ENCODE results near the gene CBARP. TPM values are rescaled to one million over a fixed set of nuclear protein-coding genes. Genes with fewer than 3 reads are reported as not detected.
A peak's percentile ranks its signal among the peaks of the same experiment; 100 is the strongest.

CBARP gene
- total RNA-seq, 1 experiment from 2014 or later, result 23.4 TPM

DNA sequence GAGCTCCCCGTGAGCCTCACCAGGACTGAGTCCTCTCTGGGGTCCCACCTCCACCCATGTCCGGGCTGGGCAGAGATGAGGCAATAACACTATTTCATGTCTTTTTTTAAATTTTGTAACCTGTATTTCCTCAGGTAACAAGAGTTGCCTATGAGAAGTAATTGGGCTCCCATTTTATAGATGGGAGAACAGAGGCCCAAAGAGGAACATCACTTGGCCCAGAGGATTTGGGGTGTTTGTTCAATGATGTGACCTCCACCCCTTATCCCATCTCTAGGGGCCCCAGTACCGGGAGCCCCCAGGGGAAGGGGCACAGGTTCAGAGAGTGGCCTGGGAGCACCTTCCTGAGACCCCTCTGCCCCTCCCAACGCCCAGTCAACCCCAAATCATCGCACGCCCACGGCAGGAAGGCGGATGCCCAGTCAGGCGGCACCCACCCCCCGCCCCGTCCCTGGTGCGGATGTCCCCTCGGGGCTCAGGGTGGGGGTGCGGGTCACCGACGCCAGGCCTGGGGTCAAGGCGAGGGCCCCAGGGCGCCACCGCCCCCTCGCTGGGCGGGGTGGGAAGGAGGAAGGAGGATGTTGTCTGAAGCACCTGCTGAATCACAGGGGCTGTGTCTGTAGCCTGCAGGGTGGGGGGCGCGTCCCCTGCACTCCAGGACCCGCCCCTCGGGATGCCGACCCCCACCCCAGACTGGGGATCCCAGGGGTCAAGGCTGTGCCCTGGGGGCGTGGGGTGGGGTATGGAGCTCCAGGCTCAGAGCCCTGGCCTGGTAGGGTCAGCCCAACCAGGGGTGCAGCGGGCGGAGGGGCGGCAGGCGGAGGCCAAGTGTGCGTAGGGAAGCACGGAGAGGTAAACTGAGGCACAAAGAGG is 22.3 kb upstream of the CBARP start:
- peak overlapping the region; percentile 90 for H3K27ac Mint-ChIP-seq
- POLR2A ChIA-PET, result interaction anchor here (0.5 to 3.6 kb wide), 10 partner anchors 8 to 234 kb away, joined by 3 to 31 read pairs (median 4); partner anchors contain the start of genes CIRBP, CNN2, FAM174C and REEP6

More for the DNA sequence above, 22.3 kb upstream of the CBARP start:
- Mint-ChIP-seq H3K27me3 (ENCODE audit: low read depth) (no peaks in the 10 kb centered on the region), H3K36me3 (peaks cover 24% of the 10 kb centered on the region), H3K4me3 (peak overlapping the region; percentile 53), H3K4me1 (peaks cover 51% of the 10 kb centered on the region), H3K9me3 (no peaks in the 10 kb centered on the region)
- peak; percentile 2 for ATAC-seq
- TF ChIP-seq JAZF1 (CRISPR knock-in tag; IDR thresholded peaks at IDR 0.05) (no peak), RORB (CRISPR knock-in tag; IDR thresholded peaks at IDR 0.05) (peak; percentile 48; the same call in 1 of the 2 replicates), ZNF671 (CRISPR knock-in tag; IDR thresholded peaks at IDR 0.05) (peak; percentile 61), ATF1 (CRISPR knock-in tag; IDR thresholded peaks at IDR 0.05) (no peak), ETV6 (CRISPR knock-in tag; IDR thresholded peaks at IDR 0.05) (no peak), NFATC4 (CRISPR knock-in tag; IDR thresholded peaks at IDR 0.05) (peak; percentile 20; the same call in 1 of the 2 replicates), FOXK1 (CRISPR knock-in tag; IDR thresholded peaks at IDR 0.05) (0 out of 2 replicates have a peak, but pooled peaks have one; percentile 16), ZNF532 (CRISPR knock-in tag; IDR thresholded peaks at IDR 0.05; ENCODE audit: borderline replicate concordance) (peak; percentile 73; the same call in 1 of the 2 replicates), ZNF219 (CRISPR knock-in tag; IDR thresholded peaks at IDR 0.05; ENCODE audit: borderline replicate concordance) (no peak), GTF2I (CRISPR knock-in tag; conservative IDR thresholded peaks at IDR 0.05) (peak; percentile 71; the same call in 1 of the 2 replicates), ZNF121 (CRISPR knock-in tag; IDR thresholded peaks at IDR 0.05) (no peak), OVOL2 (CRISPR knock-in tag; IDR thresholded peaks at IDR 0.05; ENCODE audit: borderline replicate concordance) (no peak), ZNF416 (CRISPR knock-in tag; IDR thresholded peaks at IDR 0.05) (0 out of 2 replicates have a peak, but pooled peaks have one; percentile 60), ZNF423 (CRISPR knock-in tag; IDR thresholded peaks at IDR 0.05) (peak; percentile 40; the same call in 1 of the 2 replicates), PRRX2 (CRISPR knock-in tag; IDR thresholded peaks at IDR 0.05) (0 out of 2 replicates have a peak, but pooled peaks have one; percentile 47)
- TF ChIP-seq, protein P1, sequence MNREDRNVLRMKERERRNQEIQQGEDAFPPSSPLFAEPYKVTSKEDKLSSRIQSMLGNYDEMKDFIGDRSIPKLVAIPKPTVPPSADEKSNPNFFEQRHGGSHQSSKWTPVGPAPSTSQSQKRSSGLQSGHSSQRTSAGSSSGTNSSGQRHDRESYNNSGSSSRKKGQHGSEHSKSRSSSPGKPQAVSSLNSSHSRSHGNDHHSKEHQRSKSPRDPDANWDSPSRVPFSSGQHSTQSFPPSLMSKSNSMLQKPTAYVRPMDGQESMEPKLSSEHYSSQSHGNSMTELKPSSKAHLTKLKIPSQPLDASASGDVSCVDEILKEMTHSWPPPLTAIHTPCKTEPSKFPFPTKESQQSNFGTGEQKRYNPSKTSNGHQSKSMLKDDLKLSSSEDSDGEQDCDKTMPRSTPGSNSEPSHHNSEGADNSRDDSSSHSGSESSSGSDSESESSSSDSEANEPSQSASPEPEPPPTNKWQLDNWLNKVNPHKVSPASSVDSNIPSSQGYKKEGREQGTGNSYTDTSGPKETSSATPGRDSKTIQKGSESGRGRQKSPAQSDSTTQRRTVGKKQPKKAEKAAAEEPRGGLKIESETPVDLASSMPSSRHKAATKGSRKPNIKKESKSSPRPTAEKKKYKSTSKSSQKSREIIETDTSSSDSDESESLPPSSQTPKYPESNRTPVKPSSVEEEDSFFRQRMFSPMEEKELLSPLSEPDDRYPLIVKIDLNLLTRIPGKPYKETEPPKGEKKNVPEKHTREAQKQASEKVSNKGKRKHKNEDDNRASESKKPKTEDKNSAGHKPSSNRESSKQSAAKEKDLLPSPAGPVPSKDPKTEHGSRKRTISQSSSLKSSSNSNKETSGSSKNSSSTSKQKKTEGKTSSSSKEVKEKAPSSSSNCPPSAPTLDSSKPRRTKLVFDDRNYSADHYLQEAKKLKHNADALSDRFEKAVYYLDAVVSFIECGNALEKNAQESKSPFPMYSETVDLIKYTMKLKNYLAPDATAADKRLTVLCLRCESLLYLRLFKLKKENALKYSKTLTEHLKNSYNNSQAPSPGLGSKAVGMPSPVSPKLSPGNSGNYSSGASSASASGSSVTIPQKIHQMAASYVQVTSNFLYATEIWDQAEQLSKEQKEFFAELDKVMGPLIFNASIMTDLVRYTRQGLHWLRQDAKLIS (CRISPR knock-in tag; IDR thresholded peaks at IDR 0.05; ENCODE audit: borderline replicate concordance), result no peak
- TF ChIP-seq, protein P2, sequence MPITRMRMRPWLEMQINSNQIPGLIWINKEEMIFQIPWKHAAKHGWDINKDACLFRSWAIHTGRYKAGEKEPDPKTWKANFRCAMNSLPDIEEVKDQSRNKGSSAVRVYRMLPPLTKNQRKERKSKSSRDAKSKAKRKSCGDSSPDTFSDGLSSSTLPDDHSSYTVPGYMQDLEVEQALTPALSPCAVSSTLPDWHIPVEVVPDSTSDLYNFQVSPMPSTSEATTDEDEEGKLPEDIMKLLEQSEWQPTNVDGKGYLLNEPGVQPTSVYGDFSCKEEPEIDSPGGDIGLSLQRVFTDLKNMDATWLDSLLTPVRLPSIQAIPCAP (CRISPR knock-in tag; IDR thresholded peaks at IDR 0.05), result no peak
- TF ChIP-seq, protein P3, sequence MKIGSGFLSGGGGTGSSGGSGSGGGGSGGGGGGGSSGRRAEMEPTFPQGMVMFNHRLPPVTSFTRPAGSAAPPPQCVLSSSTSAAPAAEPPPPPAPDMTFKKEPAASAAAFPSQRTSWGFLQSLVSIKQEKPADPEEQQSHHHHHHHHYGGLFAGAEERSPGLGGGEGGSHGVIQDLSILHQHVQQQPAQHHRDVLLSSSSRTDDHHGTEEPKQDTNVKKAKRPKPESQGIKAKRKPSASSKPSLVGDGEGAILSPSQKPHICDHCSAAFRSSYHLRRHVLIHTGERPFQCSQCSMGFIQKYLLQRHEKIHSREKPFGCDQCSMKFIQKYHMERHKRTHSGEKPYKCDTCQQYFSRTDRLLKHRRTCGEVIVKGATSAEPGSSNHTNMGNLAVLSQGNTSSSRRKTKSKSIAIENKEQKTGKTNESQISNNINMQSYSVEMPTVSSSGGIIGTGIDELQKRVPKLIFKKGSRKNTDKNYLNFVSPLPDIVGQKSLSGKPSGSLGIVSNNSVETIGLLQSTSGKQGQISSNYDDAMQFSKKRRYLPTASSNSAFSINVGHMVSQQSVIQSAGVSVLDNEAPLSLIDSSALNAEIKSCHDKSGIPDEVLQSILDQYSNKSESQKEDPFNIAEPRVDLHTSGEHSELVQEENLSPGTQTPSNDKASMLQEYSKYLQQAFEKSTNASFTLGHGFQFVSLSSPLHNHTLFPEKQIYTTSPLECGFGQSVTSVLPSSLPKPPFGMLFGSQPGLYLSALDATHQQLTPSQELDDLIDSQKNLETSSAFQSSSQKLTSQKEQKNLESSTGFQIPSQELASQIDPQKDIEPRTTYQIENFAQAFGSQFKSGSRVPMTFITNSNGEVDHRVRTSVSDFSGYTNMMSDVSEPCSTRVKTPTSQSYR (CRISPR knock-in tag; IDR thresholded peaks at IDR 0.05), result 0 out of 2 replicates have a peak, but pooled peaks have one; percentile 24
- TF ChIP-seq, protein P4, sequence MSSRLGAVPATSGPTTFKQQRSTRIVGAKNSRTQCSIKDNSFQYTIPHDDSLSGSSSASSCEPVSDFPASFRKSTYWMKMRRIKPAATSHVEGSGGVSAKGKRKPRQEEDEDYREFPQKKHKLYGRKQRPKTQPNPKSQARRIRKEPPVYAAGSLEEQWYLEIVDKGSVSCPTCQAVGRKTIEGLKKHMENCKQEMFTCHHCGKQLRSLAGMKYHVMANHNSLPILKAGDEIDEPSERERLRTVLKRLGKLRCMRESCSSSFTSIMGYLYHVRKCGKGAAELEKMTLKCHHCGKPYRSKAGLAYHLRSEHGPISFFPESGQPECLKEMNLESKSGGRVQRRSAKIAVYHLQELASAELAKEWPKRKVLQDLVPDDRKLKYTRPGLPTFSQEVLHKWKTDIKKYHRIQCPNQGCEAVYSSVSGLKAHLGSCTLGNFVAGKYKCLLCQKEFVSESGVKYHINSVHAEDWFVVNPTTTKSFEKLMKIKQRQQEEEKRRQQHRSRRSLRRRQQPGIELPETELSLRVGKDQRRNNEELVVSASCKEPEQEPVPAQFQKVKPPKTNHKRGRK (CRISPR knock-in tag; IDR thresholded peaks at IDR 0.05; ENCODE audit: borderline replicate concordance), result no peak
- CTCF ChIA-PET, result interaction anchor here (0.6 to 15.6 kb wide), 4 partner anchors 9 to 397 kb away, joined by 3 to 648 read pairs (median 3); partner anchors contain the start of genes ARHGAP45, ATP5F1D and CIRBP
- no peak for DNase-seq (ENCODE audit: low spot score)
